ENCODE measurements around the gene PCDHGB5.
"Not testable (repeated sequence)": the region's sequence is repeated elsewhere in the genome, so short reads cannot be mapped to it uniquely, and the experiment has no call there.

GRCh38 chr5:141397756-141398551, at the start of gene PCDHGB5:
- TF ChIP-seq CTCF (IDR thresholded peaks at IDR 0.05) = peak in 4 of 7 experiments; percentile 25 to 41 (median 38)
- TF ChIP-seq EP300, POLR2AphosphoS5, POLR2A (IDR thresholded peaks at IDR 0.05): not testable (repeated sequence)
